Gastroesophageal sphincter (tissue), 3 donors: ENCODE data around the gene APBA2.

ENCODE experiments used
- CTCF ChIP-seq, 4 experiments: fragments of 200-600 bp in 2 of 4; fragments of 450-650 bp in 2 of 4; sonication (generic) in 1 of 4; IDR thresholded peaks; one replicate each; pipeline ENCODE4 v1.5.1; 2017 to 2019; ENCODE audit warnings: antibody characterized with exemption in 4 of 4, mild to moderate bottlenecking in 2 of 4, moderate library complexity in 2 of 4
- POLR2A ChIP-seq, 2 donors: fragments of 450-650 bp; IDR thresholded peaks; one replicate each; pipeline ENCODE4 v1.6.1; 2017; ENCODE audit warnings: antibody characterized with exemption in 2 of 2, mild to moderate bottlenecking in 2 of 2, moderate library complexity in 1 of 2
- POLR2AphosphoS5 ChIP-seq: sonication (generic); formaldehyde crosslinking; IDR thresholded peaks from one replicate; pipeline ENCODE4 v1.6.1; 2017; ENCODE audit warnings: antibody characterized with exemption

DNA sequence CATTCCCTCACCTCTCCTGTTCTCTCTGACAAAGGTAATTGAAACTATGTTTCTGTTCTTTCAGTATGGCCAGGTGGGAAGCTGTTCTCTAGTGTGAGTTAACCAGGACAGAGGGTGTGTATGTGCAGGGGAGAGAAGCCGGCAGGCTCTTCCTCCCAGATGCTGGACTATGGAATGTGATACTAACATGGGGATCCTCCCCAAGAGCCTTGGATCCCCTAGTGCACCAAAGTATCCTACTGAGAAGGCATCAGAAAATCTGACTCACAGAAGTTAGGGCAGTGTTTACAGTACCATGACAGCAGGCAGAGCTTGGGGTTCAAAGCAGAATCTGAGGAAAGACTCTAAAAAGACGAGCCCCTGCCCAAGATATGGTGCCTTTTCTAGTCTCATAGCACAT is 123.1 kb downstream of the APBA2 start:
- no peak for TF ChIP-seq POLR2A (IDR thresholded peaks at IDR 0.05)
- TF ChIP-seq POLR2AphosphoS5, result no peak
- TF ChIP-seq CTCF (IDR thresholded peaks at IDR 0.05), result no peak
